ENCODE measurements around the gene TGFB1I1. TPM values are rescaled to one million over a fixed set of nuclear protein-coding genes. Genes with fewer than 3 reads are reported as not detected.

The TGFB1I1 gene
- total and polyA plus RNA-seq, 2 donors (not counting 3 experiments of a cell fraction or from before 2014, with no cell fraction given): 73.7 to 115 TPM

DNA sequence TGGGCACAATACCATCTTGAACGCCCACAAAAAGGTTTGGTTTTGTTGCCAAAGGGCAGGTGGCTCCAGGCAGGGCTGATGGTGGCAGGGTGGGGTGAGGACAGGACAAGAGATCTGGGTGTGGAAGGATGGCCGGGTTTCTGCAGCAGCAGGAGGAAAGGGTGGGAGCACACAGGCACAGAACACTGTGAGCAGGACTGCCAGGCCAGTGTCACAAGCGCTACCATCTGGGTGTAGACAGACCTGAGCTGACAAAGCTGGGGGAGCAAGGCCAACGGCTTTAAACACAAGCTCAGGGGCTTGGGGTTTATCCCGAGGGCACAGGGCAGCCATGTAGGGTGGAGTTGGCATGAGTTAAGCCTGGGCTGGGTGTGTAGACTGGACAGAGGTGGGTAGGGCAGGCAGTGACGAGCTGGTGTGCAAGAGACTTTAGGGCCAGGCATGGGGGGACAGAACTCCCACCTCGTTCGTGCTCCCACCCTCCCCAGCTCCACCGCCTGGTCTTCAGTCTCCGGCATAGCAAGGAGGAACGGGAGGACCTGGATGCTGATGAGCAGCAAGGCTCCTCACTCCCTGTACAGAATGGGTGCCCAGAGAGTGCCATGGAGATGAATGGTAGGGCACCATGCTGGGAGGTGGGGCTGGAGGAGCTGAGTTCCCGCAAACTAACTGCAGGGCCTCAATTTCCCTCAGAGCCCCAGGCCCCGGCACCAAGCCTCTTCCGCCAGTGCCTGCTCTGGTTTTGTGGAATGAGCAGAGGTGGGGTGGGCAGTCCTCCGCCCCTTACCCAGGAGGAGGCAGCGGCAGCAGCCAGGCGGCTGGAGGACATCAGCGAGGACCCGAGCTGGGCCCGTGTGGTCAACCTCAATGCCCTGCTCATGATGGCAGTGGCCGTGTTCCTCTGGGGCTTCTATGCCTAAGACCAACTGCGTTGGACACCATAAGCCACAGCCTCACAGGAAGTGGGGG, 17.9 kb downstream of the TGFB1I1 start:
- no peaks in the 10 kb centered on the region for H4K20me1 ChIP-seq (replicated peaks; ENCODE audit: control insufficient read depth, extremely low read depth, insufficient read depth, low read length)

More for the DNA sequence above, 17.9 kb downstream of the TGFB1I1 start:
- H3K79me2 ChIP-seq (ENCODE audit: control insufficient read depth, insufficient read depth, low read length): no peaks in the 10 kb centered on the region
- intact Hi-C loops (cut with micrococcal nuclease) (no loop called here), dilution Hi-C loops (cut with MboI; ENCODE audit: extremely low pct_ligation_motif_present, low sequenced_read_pairs) (no loop called here)
- peaks cover 11% of the 10 kb centered on the region for H3K4me1 ChIP-seq (ENCODE audit: control insufficient read depth, extremely low read depth, insufficient read depth, low read length)
- no peak overlapping the region for H3K4me3 ChIP-seq (replicated peaks in 1 of 3; ENCODE audit: insufficient read depth in 1 of 3, low read depth in 1 of 3, low read length in 3 of 3)
- FAIRE-seq: no peak
- H2AFZ ChIP-seq (ENCODE audit: low read depth, low read length): no peak overlapping the region
- H3K9ac ChIP-seq (replicated peaks; ENCODE audit: extremely low read depth, insufficient read depth, low read length): no peak overlapping the region
- CTCF ChIA-PET: interaction anchor here (2.6 kb wide), 1 partner anchor 29 kb away, joined by 10 read pairs; no protein-coding TSS in a partner anchor
- no peak overlapping the region for H3K27ac ChIP-seq (ENCODE audit: insufficient read depth, low read depth, low read length)
- BruUV-seq (replicated peaks): TSS peak; percentile 43
- peaks cover 3 to 24% of the 10 kb centered on the region in 2 experiments for H3K27me3 ChIP-seq (ENCODE audit: control insufficient read depth in 2 of 2, insufficient read depth in 2 of 2, low read length in 2 of 2)
- H3K9me3 ChIP-seq (replicated peaks; ENCODE audit: control insufficient read depth, insufficient read depth, low read length): no peaks in the 10 kb centered on the region
- POLR2A ChIA-PET: interaction anchor here (1.1 kb wide), 1 partner anchor 223 kb away, joined by 3 read pairs; a partner anchor contains a TSS
- H3K36me3 ChIP-seq (ENCODE audit: control insufficient read depth in 2 of 2, extremely low read depth in 1 of 2, insufficient read depth in 2 of 2, low read length in 2 of 2): peaks cover 6 to 13% of the 10 kb centered on the region in 2 experiments
- TF ChIP-seq, protein P1, sequence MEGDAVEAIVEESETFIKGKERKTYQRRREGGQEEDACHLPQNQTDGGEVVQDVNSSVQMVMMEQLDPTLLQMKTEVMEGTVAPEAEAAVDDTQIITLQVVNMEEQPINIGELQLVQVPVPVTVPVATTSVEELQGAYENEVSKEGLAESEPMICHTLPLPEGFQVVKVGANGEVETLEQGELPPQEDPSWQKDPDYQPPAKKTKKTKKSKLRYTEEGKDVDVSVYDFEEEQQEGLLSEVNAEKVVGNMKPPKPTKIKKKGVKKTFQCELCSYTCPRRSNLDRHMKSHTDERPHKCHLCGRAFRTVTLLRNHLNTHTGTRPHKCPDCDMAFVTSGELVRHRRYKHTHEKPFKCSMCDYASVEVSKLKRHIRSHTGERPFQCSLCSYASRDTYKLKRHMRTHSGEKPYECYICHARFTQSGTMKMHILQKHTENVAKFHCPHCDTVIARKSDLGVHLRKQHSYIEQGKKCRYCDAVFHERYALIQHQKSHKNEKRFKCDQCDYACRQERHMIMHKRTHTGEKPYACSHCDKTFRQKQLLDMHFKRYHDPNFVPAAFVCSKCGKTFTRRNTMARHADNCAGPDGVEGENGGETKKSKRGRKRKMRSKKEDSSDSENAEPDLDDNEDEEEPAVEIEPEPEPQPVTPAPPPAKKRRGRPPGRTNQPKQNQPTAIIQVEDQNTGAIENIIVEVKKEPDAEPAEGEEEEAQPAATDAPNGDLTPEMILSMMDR (IDR thresholded peaks at IDR 0.05; ENCODE audit: extremely low read depth in 1 of 2, insufficient read depth in 1 of 2, low read depth in 1 of 2, low read length in 2 of 2): no peak
- no peak for TF ChIP-seq JUN (IDR thresholded peaks at IDR 0.05; ENCODE audit: borderline replicate concordance, insufficient read depth, insufficient read length, low read depth)
- no peak for DNase-seq (ENCODE audit: low read depth, low spot score)
- H3K4me2 ChIP-seq (ENCODE audit: insufficient read depth, low read length): no peak overlapping the region
- no peaks in the 10 kb centered on the region for H3K9me1 ChIP-seq (replicated peaks; ENCODE audit: control insufficient read depth, extremely low read depth, insufficient read depth, low read length)
